ENCODE results near the gene ERFE. TPM values are rescaled to one million over a fixed set of nuclear protein-coding genes. Genes with fewer than 3 reads are reported as not detected.

ERFE gene
- total RNA-seq, 2 donors from 2014 or later: 1.3 to 1.5 TPM

- Histone ChIP-seq H3K4me3 (no peak overlapping the region), H3K27me3 (replicated peaks; ENCODE audit: insufficient read depth) (no peaks in the 10 kb centered on the region), H3K4me1 (ENCODE audit: control insufficient read depth in 1 of 2, low read depth in 2 of 2) (peaks cover 0 to 13% of the 10 kb centered on the region in 2 donors), H3K36me3 (no peaks in the 10 kb centered on the region), H3K27ac (no peak overlapping the region), H3K9me3 (no peaks in the 10 kb centered on the region)
- DNase-seq (ENCODE audit: low spot score) (no peak), ATAC-seq (ENCODE audit: insufficient number of reproducible peaks, low FRiP score, low read depth) (no peak)
- TF ChIP-seq CTCF (IDR thresholded peaks at IDR 0.05): no peak
These were observed 7.0 kb upstream of the ERFE start for GRCh38 chr2:238151628-238152235.

DNA sequence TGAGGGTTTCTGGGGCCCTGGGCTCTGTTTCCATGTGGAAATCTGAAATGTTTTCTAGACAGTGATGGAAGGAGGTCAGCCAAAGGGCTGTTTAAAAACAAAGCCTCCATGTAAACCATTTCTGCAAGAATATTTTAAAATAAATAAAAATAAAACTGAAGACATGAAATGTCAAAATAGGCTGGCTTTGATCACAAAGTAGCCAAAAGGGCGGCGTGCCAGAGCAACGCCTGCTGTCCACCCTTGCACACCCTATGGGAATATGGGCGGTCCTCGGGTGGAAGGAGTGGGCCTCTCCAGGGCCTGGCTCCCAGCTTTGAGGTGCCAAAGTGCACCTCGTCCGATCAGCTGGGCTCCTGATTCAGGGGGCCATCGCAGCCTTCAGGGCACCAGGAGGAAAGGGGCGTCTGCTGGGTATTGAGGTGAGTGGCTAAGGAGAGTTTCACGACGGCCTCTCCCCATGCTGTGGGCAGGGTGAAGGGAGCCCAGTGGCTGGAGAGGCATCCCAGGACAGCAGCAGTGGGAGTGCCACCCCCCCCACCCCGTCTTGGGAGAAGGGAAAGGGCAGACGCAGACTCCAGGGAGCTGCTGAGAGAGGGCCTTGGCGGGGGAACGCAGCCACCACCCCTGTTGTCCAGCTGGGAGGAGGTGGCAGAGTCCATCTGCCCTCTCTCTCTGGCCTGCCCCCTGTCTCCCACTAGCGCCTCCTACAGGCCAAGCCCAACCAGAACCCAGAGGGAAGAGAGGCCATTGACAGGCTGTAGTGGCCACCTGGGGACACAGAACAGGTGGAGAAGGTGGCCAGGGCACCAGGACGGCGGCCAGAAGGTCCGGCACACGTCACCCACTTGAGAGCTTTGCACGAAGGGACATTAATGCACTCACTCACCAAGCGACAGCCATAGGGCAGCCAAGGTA, 5.7 kb upstream of the ERFE start:
- Histone ChIP-seq H3K27me3 (replicated peaks; ENCODE audit: insufficient read depth) (no peaks in the 10 kb centered on the region), H3K36me3 (no peaks in the 10 kb centered on the region), H3K27ac (no peak overlapping the region), H3K4me1 (ENCODE audit: control insufficient read depth in 1 of 2, low read depth in 2 of 2) (peaks cover 0 to 14% of the 10 kb centered on the region in 2 donors), H3K9me3 (no peaks in the 10 kb centered on the region), H3K4me3 (no peak overlapping the region)
- TF ChIP-seq CTCF (IDR thresholded peaks at IDR 0.05): no peak
- DNase-seq (ENCODE audit: low spot score) (no peak), ATAC-seq (ENCODE audit: insufficient number of reproducible peaks, low FRiP score, low read depth) (no peak)

DNA sequence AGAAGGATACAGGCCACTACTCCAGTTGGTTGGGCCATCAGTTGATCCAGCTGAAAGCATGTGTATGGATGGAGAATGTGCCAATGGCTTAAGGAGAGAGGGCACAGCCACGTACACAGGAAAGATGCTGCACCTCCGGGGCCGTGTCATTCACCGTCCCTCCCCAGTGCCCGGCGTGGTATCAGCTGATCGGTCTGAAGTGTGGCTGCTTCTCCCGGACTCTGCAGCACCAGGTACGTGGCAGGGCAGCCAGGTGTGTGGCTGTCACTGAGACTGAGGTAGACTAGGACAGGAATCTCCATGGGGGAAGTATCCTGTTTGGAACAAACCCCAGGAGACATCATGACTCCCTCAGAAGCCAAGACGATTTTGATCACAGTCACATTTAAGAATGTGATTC, 4.2 kb upstream of the ERFE start:
- ATAC-seq (ENCODE audit: insufficient number of reproducible peaks, low FRiP score, low read depth) (no peak), DNase-seq (ENCODE audit: low spot score) (no peak)
- Histone ChIP-seq H3K27ac (no peak overlapping the region), H3K36me3 (no peaks in the 10 kb centered on the region), H3K4me1 (ENCODE audit: control insufficient read depth in 1 of 2, low read depth in 2 of 2) (peaks cover 0 to 23% of the 10 kb centered on the region in 2 donors), H3K4me3 (no peak overlapping the region), H3K27me3 (replicated peaks; ENCODE audit: insufficient read depth) (no peaks in the 10 kb centered on the region), H3K9me3 (no peaks in the 10 kb centered on the region)
- TF ChIP-seq CTCF (IDR thresholded peaks at IDR 0.05): no peak

DNA sequence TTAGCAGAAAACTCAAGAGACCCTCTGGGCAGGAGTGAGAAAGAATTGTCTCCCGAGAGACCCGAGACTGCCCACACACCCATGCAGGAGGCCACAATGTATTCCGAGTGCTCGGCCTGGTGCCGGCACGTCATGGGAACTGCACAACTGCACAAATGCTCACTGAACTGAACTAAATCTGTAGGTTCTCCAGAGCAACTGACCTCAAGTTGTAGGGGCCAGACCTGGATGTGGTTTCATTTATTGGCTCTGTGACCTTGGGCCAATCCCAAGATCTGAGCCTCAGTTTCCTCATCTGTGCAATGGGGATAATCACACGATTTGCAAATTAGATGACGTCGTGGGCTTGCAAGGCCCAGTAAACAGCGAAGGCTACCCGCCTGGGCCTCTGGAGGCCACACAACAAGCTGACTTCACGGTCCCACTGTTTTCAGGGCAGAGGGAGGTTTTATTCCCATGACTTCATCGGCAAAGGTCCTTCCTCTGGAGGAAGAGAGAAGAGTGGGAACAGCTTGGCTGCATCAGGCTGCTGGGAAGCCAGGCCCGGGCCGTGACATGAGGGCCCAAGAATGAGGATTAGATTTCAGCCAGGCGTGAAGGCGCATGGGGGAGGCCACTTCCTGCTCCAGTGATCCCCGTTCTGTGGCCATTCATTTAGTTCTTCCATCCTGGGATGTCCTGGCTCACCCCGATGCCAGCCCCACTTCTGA, 3.6 kb upstream of the ERFE start:
- H3K36me3 ChIP-seq: no peaks in the 10 kb centered on the region
- DNase-seq (ENCODE audit: low spot score) (no peak), ATAC-seq (ENCODE audit: insufficient number of reproducible peaks, low FRiP score, low read depth) (peak; percentile 75)
- H3K9me3 ChIP-seq: no peaks in the 10 kb centered on the region
- H3K27me3 ChIP-seq (replicated peaks; ENCODE audit: insufficient read depth): no peaks in the 10 kb centered on the region
- no peak for TF ChIP-seq CTCF (IDR thresholded peaks at IDR 0.05)
- peak overlapping the region; percentile 39 to 57 for H3K27ac ChIP-seq
- no peak overlapping the region for H3K4me3 ChIP-seq
- H3K4me1 ChIP-seq (ENCODE audit: control insufficient read depth in 1 of 2, low read depth in 2 of 2): peaks cover 0 to 23% of the 10 kb centered on the region in 2 donors
